Type B pancreatic cell (in vitro differentiated cells): ENCODE results near the gene CAGE1. TPM values are rescaled to one million over a fixed set of nuclear protein-coding genes. Genes with fewer than 3 reads are reported as not detected.
A peak's percentile ranks its signal among the peaks of the same experiment; 100 is the strongest.

Source experiments
- DNase-seq: peaks from one replicate; pipeline ENCODE4 v3.0.0; 2021; ENCODE audit warnings: mixed read lengths; ENCODE audit not compliant: unreplicated experiment; ENCODE audit errors: extremely low spot score
- H3K27ac Mint-ChIP-seq: 2 replicates; pipeline ENCODE4 v1.8.0; 2021; ENCODE audit warnings: mild to moderate bottlenecking, mixed read lengths
- H3K27me3 Mint-ChIP-seq: 2 replicates; pipeline ENCODE4 v1.8.0; 2021; ENCODE audit warnings: mixed read lengths
- H3K36me3 Mint-ChIP-seq: 2 replicates; pipeline ENCODE4 v1.8.0; 2021; ENCODE audit warnings: mixed read lengths
- H3K4me1 Mint-ChIP-seq: one replicate; pipeline ENCODE4 v1.8.0; 2021; ENCODE audit warnings: mixed read lengths; ENCODE audit not compliant: unreplicated experiment
- H3K4me3 Mint-ChIP-seq: 2 replicates; pipeline ENCODE4 v1.8.0; 2021; ENCODE audit warnings: mild to moderate bottlenecking, mixed read lengths
- H3K9me3 Mint-ChIP-seq: 2 replicates; pipeline ENCODE4 v1.8.0; 2021; ENCODE audit warnings: mixed read lengths
- CTCF ChIP-seq: fragments of 200-600 bp; sonication (generic); conservative IDR thresholded peaks from 2 replicates; pipeline ENCODE4 v1.5.0; 2021; ENCODE audit warnings: antibody characterized with exemption, mild to moderate bottlenecking
- total RNA-seq: library from RNA; stranded (reverse); gene quantifications from 2 replicates; pipeline ENCODE4 v1.2.1, GENCODE V29; 2021; ENCODE audit warnings: low replicate concordance

Gene CAGE1
- total RNA-seq, 1 donor from 2014 or later, result 0.19 TPM

DNA sequence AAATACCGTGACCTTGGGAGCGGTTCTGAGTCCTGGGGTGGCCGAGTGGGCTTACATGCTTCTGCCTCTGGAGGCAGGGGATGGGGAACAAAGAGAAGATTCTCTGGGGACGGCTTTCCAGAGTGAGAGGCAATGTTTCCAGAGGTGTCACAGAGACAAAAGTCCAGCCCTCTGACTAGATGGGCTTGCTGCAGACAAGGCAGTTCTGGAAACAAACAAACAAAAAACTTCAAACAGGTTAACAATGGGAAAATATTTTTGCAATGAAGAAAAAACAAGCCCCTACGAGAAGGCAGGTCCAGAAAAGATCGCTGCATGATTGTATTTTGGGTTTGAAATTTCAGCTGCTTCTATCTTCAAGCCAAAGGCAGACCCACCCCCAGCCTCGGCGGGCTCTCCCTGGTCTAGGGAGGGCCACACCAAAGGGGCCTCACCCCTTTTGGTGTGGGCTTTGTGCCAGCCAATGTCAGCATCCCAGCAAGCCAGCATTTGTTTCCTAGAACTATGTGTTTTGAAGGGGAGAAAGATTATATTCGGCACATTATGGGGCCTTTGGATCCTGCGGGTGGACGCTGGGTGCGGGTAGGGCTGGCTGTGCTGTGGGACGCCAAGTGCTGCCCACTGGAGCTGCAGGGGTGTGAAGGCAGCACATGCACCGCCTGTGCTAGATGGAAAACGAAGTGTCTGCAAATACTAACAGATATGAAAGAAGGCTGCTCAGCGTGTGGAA is 43.0 kb upstream of the CAGE1 start:
- DNase-seq, result no peak
- no peak overlapping the region for H3K27ac Mint-ChIP-seq
- H3K4me3 Mint-ChIP-seq, result no peak overlapping the region
- H3K4me1 Mint-ChIP-seq, result peaks cover 14% of the 10 kb centered on the region
- no peak for TF ChIP-seq CTCF
- H3K36me3 Mint-ChIP-seq, result no peaks in the 10 kb centered on the region
- no peaks in the 10 kb centered on the region for H3K9me3 Mint-ChIP-seq
- H3K27me3 Mint-ChIP-seq, result no peaks in the 10 kb centered on the region

DNA sequence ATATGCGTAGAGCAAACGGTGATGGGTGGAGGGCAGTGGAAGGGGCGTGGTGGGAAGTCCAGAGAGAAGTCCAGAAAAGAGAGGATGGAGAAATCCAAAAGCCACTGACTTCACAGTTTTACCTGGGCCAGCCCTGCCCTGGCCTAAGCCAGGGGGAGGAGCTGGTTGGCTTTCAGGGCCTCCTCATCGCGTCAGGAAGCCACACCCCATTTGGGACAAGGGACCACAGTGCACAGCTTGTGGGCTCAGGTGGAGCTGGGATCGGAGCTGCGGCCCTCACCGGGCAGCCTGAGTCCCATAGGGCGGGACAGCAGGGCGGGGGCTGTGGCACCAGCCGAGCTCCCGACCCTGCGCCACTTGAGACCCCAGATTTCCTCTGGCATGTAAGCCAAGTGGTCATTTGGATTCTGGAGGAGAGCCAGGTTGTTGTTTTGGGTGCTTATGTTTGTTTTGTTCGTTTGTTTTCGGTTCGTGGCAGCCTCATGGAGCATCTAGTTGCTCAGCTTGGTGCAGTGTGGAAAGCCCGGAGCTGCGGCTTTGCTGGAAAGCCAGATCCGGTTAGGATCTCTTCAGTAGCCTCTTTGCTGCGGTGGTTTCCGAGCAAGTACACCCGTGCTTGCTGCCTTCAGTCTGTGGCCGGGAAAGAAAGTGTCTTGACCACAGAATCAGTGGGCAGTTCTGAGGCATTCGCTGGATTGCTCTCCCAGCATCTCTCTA is 42.3 kb upstream of the CAGE1 start:
- Mint-ChIP-seq H3K27ac (no peak overlapping the region), H3K4me3 (no peak overlapping the region), H3K4me1 (peaks cover 14% of the 10 kb centered on the region), H3K27me3 (no peaks in the 10 kb centered on the region), H3K9me3 (no peaks in the 10 kb centered on the region), H3K36me3 (no peaks in the 10 kb centered on the region)
- DNase-seq, result peak; percentile 43
- TF ChIP-seq CTCF, result no peak

DNA sequence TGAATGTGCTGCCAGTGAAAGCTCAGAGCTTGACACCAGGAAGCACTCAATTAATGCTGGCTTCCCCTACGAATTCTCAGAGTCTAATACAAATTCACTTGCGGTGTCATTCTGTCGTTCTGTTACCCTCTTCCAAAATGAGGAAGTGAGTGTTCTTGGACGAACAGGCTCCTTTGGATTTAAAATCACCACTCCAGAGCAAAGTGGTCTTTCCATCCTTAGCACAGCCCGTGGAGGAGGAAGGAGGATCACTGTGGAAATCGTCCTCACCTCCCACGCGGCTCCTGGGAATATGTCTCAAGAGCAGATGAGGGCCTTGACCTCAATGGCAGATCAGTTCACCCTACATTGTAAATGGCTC is 41.8 kb upstream of the CAGE1 start:
- Mint-ChIP-seq H3K27ac (no peak overlapping the region), H3K36me3 (no peaks in the 10 kb centered on the region), H3K4me3 (no peak overlapping the region), H3K9me3 (no peaks in the 10 kb centered on the region), H3K4me1 (peaks cover 14% of the 10 kb centered on the region), H3K27me3 (no peaks in the 10 kb centered on the region)
- TF ChIP-seq CTCF, result no peak
- no peak for DNase-seq

- no peak overlapping the region for H3K27ac Mint-ChIP-seq
- no peak overlapping the region for H3K4me3 Mint-ChIP-seq
- no peak for DNase-seq
- peaks cover 4% of the 10 kb centered on the region for H3K4me1 Mint-ChIP-seq
- H3K9me3 Mint-ChIP-seq, result no peaks in the 10 kb centered on the region
- H3K27me3 Mint-ChIP-seq, result no peaks in the 10 kb centered on the region
- TF ChIP-seq CTCF, result no peak
- H3K36me3 Mint-ChIP-seq, result no peaks in the 10 kb centered on the region
Observed at GRCh38 chr6:7426447-7427169, 37.1 kb upstream of the CAGE1 start.

GRCh38 chr6:7425808-7426190 is 36.3 kb upstream of the CAGE1 start:
- H3K27ac Mint-ChIP-seq, result no peak overlapping the region
- H3K4me1 Mint-ChIP-seq, result no peaks in the 10 kb centered on the region
- H3K27me3 Mint-ChIP-seq, result no peaks in the 10 kb centered on the region
- H3K9me3 Mint-ChIP-seq, result no peaks in the 10 kb centered on the region
- H3K36me3 Mint-ChIP-seq, result no peaks in the 10 kb centered on the region
- no peak for DNase-seq
- no peak for TF ChIP-seq CTCF
- no peak overlapping the region for H3K4me3 Mint-ChIP-seq
